ENCODE results near the gene RAB17. TPM values are rescaled to one million over a fixed set of nuclear protein-coding genes. Genes with fewer than 3 reads are reported as not detected.
"Not testable (repeated sequence)": the region's sequence is repeated elsewhere in the genome, so short reads cannot be mapped to it uniquely, and the experiment has no call there.

RAB17 gene
- total RNA-seq, 2 donors from 2014 or later = not detected

DNA sequence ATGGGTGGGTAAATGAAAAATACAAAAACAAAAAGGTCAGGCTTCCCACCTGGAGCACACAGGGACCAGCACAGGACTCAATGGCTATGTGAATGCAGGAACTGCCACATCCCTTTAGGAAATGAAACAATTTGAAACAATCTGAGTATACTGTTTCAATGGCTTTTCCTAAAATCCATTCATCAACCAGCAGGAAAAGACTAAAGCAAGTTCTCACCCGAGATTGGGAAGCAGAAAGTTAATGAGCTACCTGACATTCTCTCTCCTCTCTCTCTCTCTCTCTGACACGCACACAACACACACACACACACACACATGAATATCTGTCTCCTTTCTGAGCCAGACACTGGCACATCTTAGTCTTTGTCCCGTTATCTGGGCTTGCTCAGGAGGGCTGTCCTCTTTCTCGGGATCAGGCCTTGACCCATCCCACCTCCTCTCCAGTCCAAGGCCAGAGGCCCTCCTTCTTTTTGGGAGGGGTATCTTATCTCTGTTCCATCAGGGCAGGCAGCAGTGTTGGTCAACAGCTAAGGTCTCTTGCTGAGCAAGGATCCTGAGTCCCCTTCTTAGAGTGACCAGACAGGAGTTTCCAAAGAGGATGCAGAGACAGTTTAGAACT is 25.2 kb upstream of the RAB17 start:
- Mint-ChIP-seq H3K27me3 (peaks cover 2 to 14% of the 10 kb centered on the region in 2 donors), H3K4me1 (ENCODE audit: low read depth in 2 of 2) (peaks cover 8 to 10% of the 10 kb centered on the region in 2 donors), H3K4me3 (no peak overlapping the region), H3K9me3 (no peaks in the 10 kb centered on the region), H3K36me3 (no peaks in the 10 kb centered on the region), H3K27ac (no peak overlapping the region)
- ATAC-seq (no peak), DNase-seq (ENCODE audit: low spot score) (no peak)

- peaks cover 4 to 28% of the 10 kb centered on the region in 2 donors for H3K27me3 Mint-ChIP-seq
- no peak for DNase-seq (ENCODE audit: low spot score)
- no peaks in the 10 kb centered on the region for H3K9me3 Mint-ChIP-seq
- no peak for ATAC-seq
- H3K36me3 Mint-ChIP-seq = no peaks in the 10 kb centered on the region
- peaks cover 8 to 10% of the 10 kb centered on the region in 2 donors for H3K4me1 Mint-ChIP-seq (ENCODE audit: low read depth in 2 of 2)
- no peak overlapping the region for H3K4me3 Mint-ChIP-seq
- H3K27ac Mint-ChIP-seq = no peak overlapping the region
Observed at GRCh38 chr2:237614151-237614720, 23.7 kb upstream of the RAB17 start.

DNA sequence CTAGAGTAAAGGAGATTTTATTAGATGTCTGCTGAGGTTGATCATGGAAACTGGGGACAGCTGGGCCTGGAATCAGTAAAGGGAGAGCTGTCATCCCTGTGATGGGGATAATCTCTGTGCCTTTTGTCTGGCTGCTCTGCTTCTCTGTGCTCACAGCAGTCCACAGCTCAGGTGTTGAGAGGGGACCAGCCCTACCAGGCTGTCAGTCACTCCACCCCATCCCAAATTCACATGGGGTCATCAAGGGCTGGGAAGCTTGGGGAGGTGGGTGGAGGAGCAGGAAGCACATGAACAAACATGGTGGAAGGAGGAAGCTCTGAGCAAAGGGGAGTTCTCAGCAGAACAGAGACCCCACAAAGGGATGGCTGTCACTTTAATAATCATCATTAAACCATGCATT is 23.1 kb upstream of the RAB17 start:
- peaks cover 4 to 29% of the 10 kb centered on the region in 2 donors for H3K27me3 Mint-ChIP-seq
- ATAC-seq (no peak), DNase-seq (ENCODE audit: low spot score) (no peak)
- H3K9me3 Mint-ChIP-seq = no peaks in the 10 kb centered on the region
- H3K27ac Mint-ChIP-seq = no peak overlapping the region
- H3K4me3 Mint-ChIP-seq = no peak overlapping the region
- no peaks in the 10 kb centered on the region for H3K36me3 Mint-ChIP-seq
- H3K4me1 Mint-ChIP-seq (ENCODE audit: low read depth in 2 of 2) = peaks cover 8 to 10% of the 10 kb centered on the region in 2 donors

DNA sequence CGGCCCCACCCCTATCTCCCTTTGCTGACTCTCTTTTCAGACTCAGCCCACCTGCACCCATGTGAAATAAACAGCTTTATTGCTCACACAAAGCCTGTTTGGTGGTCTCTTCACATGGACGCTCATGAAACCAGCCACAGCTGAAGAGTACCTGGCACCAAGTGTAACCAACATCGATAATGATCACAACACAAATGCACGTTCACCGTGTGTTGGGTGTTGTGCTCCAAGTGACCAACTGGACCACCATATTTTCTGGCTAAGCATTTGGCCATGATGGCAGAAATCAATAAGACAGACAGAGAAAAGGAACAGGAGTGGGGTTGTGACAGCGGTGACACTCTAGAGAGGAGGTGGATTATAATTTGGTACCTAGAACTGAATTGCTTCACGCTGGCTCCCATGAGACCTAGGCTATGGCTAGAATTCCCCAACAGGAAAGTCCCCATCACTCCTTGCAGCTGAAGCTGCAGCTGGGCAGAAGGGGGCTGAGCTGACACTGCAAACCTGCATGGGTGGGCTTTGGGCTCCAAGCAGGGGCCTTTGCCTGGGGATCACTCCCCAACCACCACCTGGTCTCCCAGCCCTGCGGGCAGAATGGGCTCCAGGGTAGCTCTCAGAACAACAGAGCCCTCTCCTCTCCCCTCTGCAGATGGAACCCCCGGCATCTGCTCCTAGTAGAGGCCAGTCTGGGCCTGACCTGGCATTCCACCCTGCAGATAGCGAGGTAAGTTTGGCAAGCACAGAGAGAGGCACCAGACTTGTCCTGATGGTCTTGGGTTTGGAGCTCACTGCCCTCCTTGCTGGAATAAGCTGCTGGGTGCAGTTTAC is 22.2 kb upstream of the RAB17 start:
- no peaks in the 10 kb centered on the region for H3K9me3 Mint-ChIP-seq
- H3K27me3 Mint-ChIP-seq = peaks cover 9 to 32% of the 10 kb centered on the region in 2 donors
- no peak for ATAC-seq
- no peak overlapping the region for H3K4me3 Mint-ChIP-seq
- no peak for DNase-seq (ENCODE audit: low spot score)
- H3K4me1 Mint-ChIP-seq (ENCODE audit: low read depth in 2 of 2) = peaks cover 8 to 10% of the 10 kb centered on the region in 2 donors
- H3K36me3 Mint-ChIP-seq = no peaks in the 10 kb centered on the region
- no peak overlapping the region for H3K27ac Mint-ChIP-seq

- H3K9me3 Mint-ChIP-seq; H3K27ac Mint-ChIP-seq; H3K36me3 Mint-ChIP-seq; H3K4me3 Mint-ChIP-seq; DNase-seq (ENCODE audit: low spot score); ATAC-seq: not testable (repeated sequence)
- peaks cover 13 to 14% of the 10 kb centered on the region in 2 donors for H3K4me1 Mint-ChIP-seq (ENCODE audit: low read depth in 2 of 2)
- peaks cover 11 to 24% of the 10 kb centered on the region in 2 donors for H3K27me3 Mint-ChIP-seq
Observed at GRCh38 chr2:237606522-237606921, 16.0 kb upstream of the RAB17 start.

DNA sequence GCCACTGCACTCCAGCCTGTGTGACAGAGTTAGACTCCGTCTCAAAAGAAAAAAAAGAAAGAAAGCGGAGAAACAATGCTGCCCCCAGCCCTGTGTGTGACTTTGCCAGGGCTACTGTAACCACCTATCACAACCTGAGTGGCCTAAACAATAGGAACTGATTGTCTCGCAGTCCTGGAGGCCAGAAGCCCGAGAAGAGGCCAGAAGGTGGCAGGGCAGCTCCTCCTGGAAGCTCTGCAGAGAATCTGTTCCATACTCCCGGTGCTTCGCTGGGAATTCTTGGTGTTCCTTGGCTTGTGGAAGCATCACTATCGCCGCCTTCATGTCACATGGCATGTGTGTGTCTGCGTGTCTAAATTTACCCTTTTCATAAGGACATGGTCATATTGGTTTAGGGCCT is 14.4 kb upstream of the RAB17 start:
- ATAC-seq = no peak
- no peak for DNase-seq (ENCODE audit: low spot score)
- H3K36me3 Mint-ChIP-seq = no peaks in the 10 kb centered on the region
- H3K4me3 Mint-ChIP-seq = no peak overlapping the region
- peaks cover 13 to 14% of the 10 kb centered on the region in 2 donors for H3K4me1 Mint-ChIP-seq (ENCODE audit: low read depth in 2 of 2)
- H3K27ac Mint-ChIP-seq = peak overlapping the region in 1 of 2 donors; percentile 46
- peaks cover 11 to 18% of the 10 kb centered on the region in 2 donors for H3K27me3 Mint-ChIP-seq
- H3K9me3 Mint-ChIP-seq = no peaks in the 10 kb centered on the region

- Mint-ChIP-seq H3K27ac (peak overlapping the region; percentile 83 to 94), H3K27me3 (peaks cover 7 to 12% of the 10 kb centered on the region in 2 donors)
Observed at GRCh38 chr2:237604391-237604790, 13.9 kb upstream of the RAB17 start.

DNA sequence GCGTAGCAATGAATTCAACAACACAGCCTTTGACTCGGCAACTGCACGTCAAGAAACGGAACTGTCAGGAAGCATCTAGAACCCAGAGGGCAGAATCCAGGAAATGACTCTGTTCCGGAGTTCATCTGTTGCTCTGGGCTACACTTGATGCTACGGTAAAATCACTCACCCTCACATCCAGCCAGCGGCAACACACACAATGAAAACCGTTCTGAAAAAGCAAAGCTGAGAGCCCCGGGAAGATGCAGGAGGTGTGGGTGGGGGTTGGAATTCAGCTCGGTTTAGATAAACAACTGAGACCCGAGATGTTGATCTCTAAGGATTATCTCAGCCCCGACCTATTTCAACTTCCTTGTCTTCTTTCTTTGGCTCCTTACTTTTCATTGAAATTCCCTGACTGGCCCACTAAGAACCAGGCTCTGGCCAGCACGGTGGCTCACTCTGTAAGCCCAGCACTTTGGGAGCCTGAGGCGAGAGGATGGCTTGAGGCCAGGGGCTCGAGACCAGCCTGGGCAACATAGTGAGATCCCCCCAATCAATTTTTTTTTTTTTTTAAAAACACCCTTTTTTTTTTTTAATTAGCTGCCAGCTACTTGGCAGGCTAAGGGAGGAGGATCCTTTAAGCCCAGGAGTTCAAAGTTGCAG is 13.3 kb upstream of the RAB17 start:
- H3K9me3 Mint-ChIP-seq = no peaks in the 10 kb centered on the region
- DNase-seq (ENCODE audit: low spot score) (no peak), ATAC-seq (peak; percentile 84 to 90)
- H3K27me3 Mint-ChIP-seq = peaks cover 7 to 10% of the 10 kb centered on the region in 2 donors
- peak overlapping the region; percentile 83 to 94 for H3K27ac Mint-ChIP-seq
- no peaks in the 10 kb centered on the region for H3K36me3 Mint-ChIP-seq
- peak overlapping the region; percentile 80 for H3K4me3 Mint-ChIP-seq
- peaks cover 13 to 14% of the 10 kb centered on the region in 2 donors for H3K4me1 Mint-ChIP-seq (ENCODE audit: low read depth in 2 of 2)

More at GRCh38 chr2:237604391-237604790, 13.9 kb upstream of the RAB17 start:
- Mint-ChIP-seq H3K36me3 (no peaks in the 10 kb centered on the region), H3K9me3 (no peaks in the 10 kb centered on the region), H3K4me3 (no peak overlapping the region), H3K4me1 (ENCODE audit: low read depth in 2 of 2) (peaks cover 13 to 14% of the 10 kb centered on the region in 2 donors)
- ATAC-seq (no peak), DNase-seq (ENCODE audit: low spot score) (no peak)

GRCh38 chr2:237603049-237603717 is 12.6 kb upstream of the RAB17 start:
- Mint-ChIP-seq H3K27me3 (peaks cover 5 to 6% of the 10 kb centered on the region in 2 donors), H3K4me1 (ENCODE audit: low read depth in 2 of 2) (peaks cover 17 to 20% of the 10 kb centered on the region in 2 donors), H3K9me3 (no peaks in the 10 kb centered on the region), H3K27ac (peak overlapping the region; percentile 83 to 94), H3K4me3 (peak overlapping the region; percentile 80), H3K36me3 (no peaks in the 10 kb centered on the region)
- DNase-seq (ENCODE audit: low spot score) = no peak
- ATAC-seq = no peak

- ATAC-seq = no peak
- H3K9me3 Mint-ChIP-seq = no peaks in the 10 kb centered on the region
- no peaks in the 10 kb centered on the region for H3K36me3 Mint-ChIP-seq
- H3K27me3 Mint-ChIP-seq = no peaks in the 10 kb centered on the region
- H3K27ac Mint-ChIP-seq = peak overlapping the region in 1 of 2 donors; percentile 94
- DNase-seq (ENCODE audit: low spot score) = no peak
- peaks cover 17 to 26% of the 10 kb centered on the region in 2 donors for H3K4me1 Mint-ChIP-seq (ENCODE audit: low read depth in 2 of 2)
- no peak overlapping the region for H3K4me3 Mint-ChIP-seq
Observed at GRCh38 chr2:237602409-237602808, 11.9 kb upstream of the RAB17 start.

DNA sequence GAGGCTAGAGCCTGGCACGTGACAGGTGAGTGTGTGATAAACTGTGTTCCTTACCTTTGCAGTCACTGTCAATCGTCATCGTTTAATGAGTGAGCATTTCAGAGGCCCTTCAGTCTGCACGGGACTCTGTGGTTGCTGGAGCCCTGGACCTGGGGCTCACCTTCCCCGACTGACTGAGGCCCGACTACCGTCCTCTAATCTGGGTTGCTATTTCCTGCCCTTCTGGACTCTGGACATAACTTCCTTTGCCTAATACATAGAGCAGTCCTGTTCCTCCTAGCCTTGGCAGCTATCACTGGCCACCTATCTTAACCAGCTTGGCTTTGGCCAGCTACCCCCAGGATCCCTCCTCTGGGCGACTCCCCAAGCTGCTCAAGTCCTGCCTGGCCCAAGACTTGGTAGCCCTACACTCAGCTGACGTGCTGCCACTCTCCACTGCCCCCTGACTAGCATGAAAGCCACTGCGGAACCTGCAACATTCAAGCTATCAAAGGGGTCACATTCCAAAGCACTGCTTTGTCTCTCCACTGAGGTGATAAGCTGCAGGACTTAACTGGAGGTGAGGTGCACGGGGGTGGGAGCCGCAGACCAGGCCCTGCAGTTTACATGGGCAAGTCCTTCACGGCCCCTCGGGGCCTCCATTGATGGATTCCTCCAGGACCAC is 11.1 kb upstream of the RAB17 start:
- H3K4me1 Mint-ChIP-seq (ENCODE audit: low read depth in 2 of 2) = peaks cover 17 to 26% of the 10 kb centered on the region in 2 donors
- no peaks in the 10 kb centered on the region for H3K9me3 Mint-ChIP-seq
- no peaks in the 10 kb centered on the region for H3K36me3 Mint-ChIP-seq
- DNase-seq (ENCODE audit: low spot score) (no peak), ATAC-seq (no peak)
- peak overlapping the region in 1 of 2 donors; percentile 94 for H3K27ac Mint-ChIP-seq
- no peak overlapping the region for H3K4me3 Mint-ChIP-seq
- H3K27me3 Mint-ChIP-seq = no peaks in the 10 kb centered on the region

DNA sequence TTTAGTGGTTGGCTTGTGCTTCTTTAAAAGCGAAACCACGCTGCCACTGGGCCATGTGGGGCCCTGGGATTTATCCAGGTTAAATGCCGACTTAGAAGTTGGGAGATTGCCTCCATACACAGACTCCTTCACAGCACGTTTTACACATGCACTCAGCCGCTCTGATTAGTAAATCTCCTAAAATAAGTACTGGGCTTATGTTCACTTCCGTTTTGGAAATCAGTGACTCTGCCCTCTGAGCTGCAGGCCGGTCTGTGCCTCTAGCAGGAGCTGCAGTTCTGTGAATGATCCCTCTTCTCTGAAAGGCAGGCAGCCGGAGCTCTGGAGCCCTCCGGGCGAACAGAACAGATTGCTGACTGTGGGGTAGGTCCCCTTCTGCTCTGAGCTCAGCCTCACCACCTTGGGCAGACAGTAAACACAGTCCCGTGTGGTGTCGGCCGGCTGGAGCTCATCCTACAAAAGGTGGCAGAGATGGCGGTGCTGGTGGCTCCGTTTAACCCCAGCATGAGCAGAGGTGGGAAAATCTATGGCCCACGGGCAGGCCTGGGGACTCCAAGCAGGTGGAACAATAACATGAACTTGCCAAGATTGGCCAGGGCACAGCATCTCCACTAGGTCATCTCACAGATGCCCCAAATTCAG is 9.8 kb upstream of the RAB17 start:
- Mint-ChIP-seq H3K36me3 (no peaks in the 10 kb centered on the region), H3K9me3 (no peaks in the 10 kb centered on the region), H3K27me3 (no peaks in the 10 kb centered on the region)

More for the DNA sequence above, 9.8 kb upstream of the RAB17 start:
- DNase-seq (ENCODE audit: low spot score) (no peak), ATAC-seq (no peak)
- Mint-ChIP-seq H3K4me1 (ENCODE audit: low read depth in 2 of 2) (peaks cover 17 to 26% of the 10 kb centered on the region in 2 donors), H3K27ac (peak overlapping the region in 1 of 2 donors; percentile 29), H3K4me3 (no peak overlapping the region)

Data from natural killer cell treated with Interleukin-12 subunit alpha and Interleukin-12 subunit beta and Interleukin-15 and Interleukin-18, amount 100 ng/mL, for 72 hours (primary cell).